IgD-negative memory B cell (primary cell): ENCODE results near the gene TMPRSS15. TPM values are rescaled to one million over a fixed set of nuclear protein-coding genes. Genes with fewer than 3 reads are reported as not detected.
"Not testable (repeated sequence)": the region's sequence is repeated elsewhere in the genome, so short reads cannot be mapped to it uniquely, and the experiment has no call there.

Source experiments
- H3K27ac Mint-ChIP-seq, 3 donors: one replicate each; pipeline ENCODE4 v1.8.0; 2020 to 2022; ENCODE audit warnings: mild to moderate bottlenecking in 3 of 3, mixed read lengths in 3 of 3, moderate library complexity in 1 of 3
- H3K27me3 Mint-ChIP-seq: one replicate; pipeline ENCODE4 v1.8.0; 2021; ENCODE audit warnings: mixed read lengths
- H3K36me3 Mint-ChIP-seq: one replicate; pipeline ENCODE4 v1.8.0; 2020; ENCODE audit warnings: mild to moderate bottlenecking, mixed read lengths
- H3K4me1 Mint-ChIP-seq, 3 donors: one replicate each; pipeline ENCODE4 v1.8.0; 2020 to 2022; ENCODE audit warnings: mixed read lengths in 3 of 3, mild to moderate bottlenecking in 1 of 3
- H3K4me3 Mint-ChIP-seq, 4 donors: one replicate each; pipeline ENCODE4 v1.8.0; 2020 to 2022; ENCODE audit warnings: mild to moderate bottlenecking in 4 of 4, mixed read lengths in 4 of 4, moderate library complexity in 3 of 4
- H3K9me3 Mint-ChIP-seq, 3 donors: one replicate each; pipeline ENCODE4 v1.8.0; 2020 to 2021; ENCODE audit warnings: mixed read lengths in 3 of 3, mild to moderate bottlenecking in 1 of 3
- polyA plus RNA-seq: library from polyadenylated mRNA; unstranded; fragments of 300-500 nt; fragmentation: Illumina TruSeq; gene quantifications from one replicate; pipeline ENCODE4 v1.2.3, GENCODE V29; 2021

The TMPRSS15 gene
- not detected for polyA plus RNA-seq

GRCh38 chr21:18403735-18404450 lies at the start of gene TMPRSS15:
Gene TMPRSS15 (minus strand): TSS chr21:18403785. CDS start chr21:18403622, 163 bp downstream.
- Mint-ChIP-seq H3K36me3 (peaks cover 1% of the 10 kb centered on the region), H3K27ac (no peak within 1 kb of the TSS), H3K4me3 (no peak within 1 kb of the TSS), H3K4me1 (no peaks in the 10 kb centered on the region), H3K27me3 (no peaks in the 10 kb centered on the region), H3K9me3 (peaks cover 0 to 3% (median 2%) of the 10 kb centered on the region in 3 donors)

DNA sequence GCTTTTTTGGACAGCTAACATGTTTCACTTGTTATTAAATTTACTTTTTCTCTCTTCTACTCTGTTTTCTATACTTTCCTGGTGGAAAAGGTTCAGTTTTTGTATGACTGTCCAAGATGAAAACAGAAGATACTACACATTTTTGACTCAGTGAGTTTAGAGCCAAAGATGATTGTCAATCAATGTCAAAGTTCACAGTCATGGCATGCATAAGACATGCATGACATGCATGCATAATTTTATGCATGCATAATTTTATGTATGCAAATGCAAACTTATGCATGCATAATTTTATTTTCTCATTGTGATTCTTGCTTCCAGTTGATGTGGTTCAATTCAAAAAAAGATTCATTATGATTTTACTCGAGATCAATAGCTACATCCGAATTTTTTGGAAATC lies 48.1 kb upstream of the TMPRSS15 start:
- no peaks in the 10 kb centered on the region for H3K36me3 Mint-ChIP-seq
- H3K4me3 Mint-ChIP-seq = no peak overlapping the region
- no peaks in the 10 kb centered on the region for H3K4me1 Mint-ChIP-seq
- H3K27me3 Mint-ChIP-seq = no peaks in the 10 kb centered on the region
- H3K27ac Mint-ChIP-seq = no peak overlapping the region
- H3K9me3 Mint-ChIP-seq = peaks cover 3 to 5% (median 5%) of the 10 kb centered on the region in 3 donors

GRCh38 chr21:18449605-18450550 lies 46.3 kb upstream of the TMPRSS15 start:
- Mint-ChIP-seq H3K27me3 (no peaks in the 10 kb centered on the region), H3K9me3 (peaks cover 6 to 11% (median 8%) of the 10 kb centered on the region in 3 donors), H3K4me3 (peak overlapping the region in 1 of 4 donors; percentile 33)

DNA sequence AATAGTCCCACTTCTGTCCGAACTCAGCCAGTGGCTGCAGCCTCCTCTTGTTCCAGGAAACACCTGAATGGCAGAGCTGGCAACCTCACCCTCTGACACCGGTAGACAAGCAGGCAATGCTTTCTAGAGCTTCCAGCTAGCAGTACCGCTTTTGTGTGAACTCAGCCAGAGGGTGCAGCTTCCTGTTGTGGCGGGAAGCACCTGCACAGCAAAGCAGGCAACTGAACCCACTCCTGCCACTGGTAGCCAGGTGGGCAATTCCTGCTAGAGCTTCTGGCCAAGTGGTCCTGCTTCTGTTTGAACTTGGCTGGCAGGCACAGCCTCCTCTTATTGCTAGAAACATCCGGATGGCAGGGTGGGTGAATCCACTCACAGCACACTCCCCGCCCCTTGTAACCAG lies 40.1 kb upstream of the TMPRSS15 start:
- Mint-ChIP-seq H3K36me3 (peaks cover 1% of the 10 kb centered on the region), H3K4me1 (peaks cover 0 to 3% (median 2%) of the 10 kb centered on the region in 3 donors), H3K9me3 (peaks cover 11 to 14% (median 12%) of the 10 kb centered on the region in 3 donors), H3K27me3 (no peaks in the 10 kb centered on the region), H3K4me3 (peak overlapping the region in 1 of 4 donors; percentile 12), H3K27ac (peak overlapping the region in 2 of 3 donors; percentile 71 to 73)

More at GRCh38 chr21:18449605-18450550, 46.3 kb upstream of the TMPRSS15 start:
- no peaks in the 10 kb centered on the region for H3K4me1 Mint-ChIP-seq
- no peaks in the 10 kb centered on the region for H3K36me3 Mint-ChIP-seq
- no peak overlapping the region for H3K27ac Mint-ChIP-seq

DNA sequence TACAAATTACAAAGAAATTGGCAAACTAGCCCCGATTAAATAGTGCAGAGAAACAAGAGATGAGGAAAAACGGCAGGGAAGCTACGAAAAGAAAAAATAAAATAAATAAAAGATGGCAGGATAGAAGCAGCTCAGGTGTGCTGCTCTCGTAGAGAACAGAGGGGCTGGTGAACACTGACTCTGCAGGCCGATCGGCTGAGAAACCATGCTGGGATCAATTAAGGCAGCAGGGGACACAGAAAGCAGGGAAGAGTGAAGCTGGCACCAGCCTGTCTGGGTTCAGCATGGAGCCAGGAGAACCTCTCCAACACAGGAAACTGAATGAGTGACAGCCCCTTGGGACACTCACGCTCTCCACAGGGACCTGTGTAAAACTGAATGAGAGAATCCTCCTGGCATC lies 39.5 kb upstream of the TMPRSS15 start:
- H3K27me3 Mint-ChIP-seq = no peaks in the 10 kb centered on the region
- H3K9me3 Mint-ChIP-seq = peaks cover 11 to 14% (median 12%) of the 10 kb centered on the region in 3 donors
- H3K4me1 Mint-ChIP-seq = peaks cover 0 to 3% (median 2%) of the 10 kb centered on the region in 3 donors
- no peak overlapping the region for H3K27ac Mint-ChIP-seq
- H3K36me3 Mint-ChIP-seq = peaks cover 1% of the 10 kb centered on the region
- no peak overlapping the region for H3K4me3 Mint-ChIP-seq

DNA sequence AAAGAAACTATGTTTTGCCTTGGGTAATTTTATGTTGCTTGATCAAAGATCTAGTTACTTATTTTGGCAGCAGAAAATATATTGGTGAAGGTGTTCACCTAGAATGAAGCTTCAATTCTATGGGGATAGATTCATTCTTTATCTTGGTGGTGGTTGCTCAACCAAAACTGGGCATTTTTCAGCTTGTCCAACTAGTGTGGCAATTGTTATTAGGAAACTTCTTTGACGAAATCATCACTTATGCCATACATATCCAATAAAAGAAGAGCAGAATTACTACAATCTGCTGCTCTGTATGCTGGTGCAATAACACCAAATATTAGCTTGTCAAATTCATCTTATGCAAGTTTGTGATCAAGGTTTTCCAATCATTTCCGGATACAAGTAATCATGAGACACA lies 26.8 kb upstream of the TMPRSS15 start:
- Mint-ChIP-seq H3K4me3 (no peak overlapping the region), H3K4me1 (no peaks in the 10 kb centered on the region), H3K9me3 (peaks cover 0 to 1% (median 0%) of the 10 kb centered on the region in 3 donors), H3K27ac (no peak overlapping the region), H3K36me3 (no peaks in the 10 kb centered on the region), H3K27me3 (no peaks in the 10 kb centered on the region)

GRCh38 chr21:18424276-18424675 lies 20.7 kb upstream of the TMPRSS15 start:
- H3K9me3 Mint-ChIP-seq = peaks cover 0 to 4% (median 1%) of the 10 kb centered on the region in 3 donors
- H3K27me3 Mint-ChIP-seq = no peaks in the 10 kb centered on the region
- H3K4me1 Mint-ChIP-seq = no peaks in the 10 kb centered on the region
- no peak overlapping the region for H3K4me3 Mint-ChIP-seq
- H3K36me3 Mint-ChIP-seq = no peaks in the 10 kb centered on the region
- no peak overlapping the region for H3K27ac Mint-ChIP-seq

DNA sequence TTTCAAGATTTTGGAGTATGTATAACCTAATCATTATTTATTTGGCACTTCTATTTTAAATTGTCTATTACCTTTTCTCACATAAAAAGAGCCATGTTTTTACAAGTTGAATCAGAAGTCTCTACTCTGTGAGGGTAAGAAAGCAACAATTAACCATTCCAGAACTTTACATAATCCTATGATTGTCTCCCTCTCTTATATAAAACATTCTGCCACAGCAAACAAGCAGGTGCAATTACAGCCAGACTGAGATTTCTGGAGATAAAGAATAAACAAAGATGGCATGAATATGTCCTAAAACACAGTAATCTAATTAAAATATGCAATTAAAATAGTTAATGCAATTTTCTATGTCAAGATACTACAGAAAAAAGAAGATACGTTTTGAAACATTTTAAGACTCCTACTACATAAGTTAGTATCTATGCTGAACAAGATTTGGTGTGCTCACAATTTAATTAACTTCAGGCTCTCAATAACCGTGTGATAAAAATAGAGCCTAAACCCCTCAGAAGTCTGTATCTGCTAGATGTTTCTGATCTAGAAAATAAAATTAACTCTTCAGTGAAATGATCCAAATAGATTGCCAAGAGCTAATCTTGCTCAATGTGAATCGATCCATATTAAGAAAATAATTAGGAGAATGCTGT lies 13.7 kb upstream of the TMPRSS15 start:
- no peaks in the 10 kb centered on the region for H3K36me3 Mint-ChIP-seq
- no peaks in the 10 kb centered on the region for H3K4me1 Mint-ChIP-seq
- no peak overlapping the region for H3K27ac Mint-ChIP-seq
- no peak overlapping the region for H3K4me3 Mint-ChIP-seq
- H3K27me3 Mint-ChIP-seq = no peaks in the 10 kb centered on the region
- peaks cover 0 to 9% (median 2%) of the 10 kb centered on the region in 3 donors for H3K9me3 Mint-ChIP-seq

DNA sequence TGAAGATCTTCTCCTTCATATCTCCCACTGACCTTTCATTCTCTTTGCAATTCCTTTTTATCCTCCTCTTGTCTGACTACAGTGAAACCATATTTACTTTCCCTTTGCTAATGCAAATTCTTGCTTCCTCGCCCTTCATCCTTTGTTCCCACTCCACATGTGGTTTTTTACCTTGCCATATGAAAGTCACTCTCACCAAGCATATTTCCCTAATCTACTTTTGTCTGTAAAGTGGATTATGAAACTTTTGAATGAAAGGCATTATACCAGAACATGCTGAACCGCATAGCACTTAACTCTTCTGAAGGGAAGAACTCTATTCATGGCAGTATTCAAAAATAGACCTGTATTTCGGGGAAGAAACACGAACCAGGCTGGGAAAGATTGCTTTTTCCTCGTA lies 8.0 kb upstream of the TMPRSS15 start:
- H3K9me3 Mint-ChIP-seq = peaks cover 0 to 3% (median 0%) of the 10 kb centered on the region in 3 donors
- H3K27me3 Mint-ChIP-seq = no peaks in the 10 kb centered on the region
- no peak overlapping the region for H3K27ac Mint-ChIP-seq
- H3K36me3 Mint-ChIP-seq = no peaks in the 10 kb centered on the region
- H3K4me3 Mint-ChIP-seq = no peak overlapping the region
- no peaks in the 10 kb centered on the region for H3K4me1 Mint-ChIP-seq

DNA sequence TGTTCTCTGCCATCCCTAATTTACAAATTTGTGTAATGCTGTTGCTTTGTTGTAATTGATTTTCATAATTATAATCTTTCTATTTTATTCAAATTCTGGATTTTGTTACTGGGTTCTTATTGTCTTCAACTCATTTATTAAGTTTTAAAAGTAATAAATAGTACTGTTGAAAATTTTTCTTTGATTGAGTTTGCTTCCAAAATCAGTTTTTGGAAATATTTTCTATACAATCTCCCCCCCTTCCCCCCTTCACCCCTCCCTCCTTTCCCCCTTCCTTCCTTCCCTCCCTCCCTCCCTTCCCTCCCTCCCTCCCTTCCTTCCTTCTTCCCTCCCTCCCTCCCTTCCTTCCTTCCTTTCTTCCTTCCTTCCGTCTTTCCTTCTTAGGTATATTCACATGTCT lies 6.0 kb upstream of the TMPRSS15 start:
- Mint-ChIP-seq H3K27ac (no peak overlapping the region), H3K9me3 (peaks cover 0 to 3% (median 0%) of the 10 kb centered on the region in 3 donors), H3K4me1 (no peaks in the 10 kb centered on the region), H3K36me3 (no peaks in the 10 kb centered on the region), H3K4me3 (no peak overlapping the region), H3K27me3 (no peaks in the 10 kb centered on the region)

- H3K4me3 Mint-ChIP-seq = no peak overlapping the region
Measured at GRCh38 chr21:18398843-18399242, 4.7 kb downstream of the TMPRSS15 start.

DNA sequence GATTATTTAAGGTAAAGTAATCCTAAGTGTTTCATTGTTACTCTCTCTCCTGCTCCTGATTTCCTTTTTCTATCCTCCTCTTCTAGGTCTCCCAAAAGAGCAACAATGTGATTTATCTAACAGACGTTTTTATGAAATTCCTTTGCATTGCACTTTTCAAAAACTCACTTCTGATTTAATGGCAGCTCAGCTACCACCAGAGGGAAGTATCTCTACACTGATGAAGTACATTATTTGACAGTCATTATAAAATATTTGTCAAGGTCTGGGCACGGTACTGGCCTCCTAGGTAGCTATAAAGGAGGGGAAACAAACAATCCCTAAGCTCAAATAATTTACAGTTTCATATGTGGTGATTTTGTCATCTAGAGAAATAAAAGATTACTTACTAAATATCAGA lies 15.6 kb downstream of the TMPRSS15 start:
- H3K4me3 Mint-ChIP-seq = no peak overlapping the region
- no peaks in the 10 kb centered on the region for H3K4me1 Mint-ChIP-seq
- no peaks in the 10 kb centered on the region for H3K27me3 Mint-ChIP-seq
- H3K36me3 Mint-ChIP-seq = peaks cover 6% of the 10 kb centered on the region
- no peak overlapping the region for H3K27ac Mint-ChIP-seq
- peaks cover 0 to 6% (median 3%) of the 10 kb centered on the region in 3 donors for H3K9me3 Mint-ChIP-seq

More at GRCh38 chr21:18398843-18399242, 4.7 kb downstream of the TMPRSS15 start:
- Mint-ChIP-seq H3K4me1 (no peaks in the 10 kb centered on the region), H3K27me3 (no peaks in the 10 kb centered on the region), H3K9me3 (peaks cover 0 to 5% (median 2%) of the 10 kb centered on the region in 3 donors), H3K27ac (no peak overlapping the region), H3K36me3 (peaks cover 1% of the 10 kb centered on the region)

- H3K27me3 Mint-ChIP-seq = no peaks in the 10 kb centered on the region
- H3K9me3 Mint-ChIP-seq = no peaks in the 10 kb centered on the region
- no peak overlapping the region for H3K4me3 Mint-ChIP-seq
- H3K36me3 Mint-ChIP-seq = peaks cover 6% of the 10 kb centered on the region
- no peak overlapping the region for H3K27ac Mint-ChIP-seq
- no peaks in the 10 kb centered on the region for H3K4me1 Mint-ChIP-seq
Measured at GRCh38 chr21:18384771-18385170, 18.8 kb downstream of the TMPRSS15 start.

- H3K4me3 Mint-ChIP-seq, H3K4me1 Mint-ChIP-seq, H3K27me3 Mint-ChIP-seq, H3K27ac Mint-ChIP-seq, H3K36me3 Mint-ChIP-seq, H3K9me3 Mint-ChIP-seq: not testable (repeated sequence)
Measured at GRCh38 chr21:18382934-18383619, 20.5 kb downstream of the TMPRSS15 start.
